A549 (cell line): ENCODE data around the gene IGF2BP3. TPM values are rescaled to one million over a fixed set of nuclear protein-coding genes. Genes with fewer than 3 reads are reported as not detected.

Experiments
- ATAC-seq, 2 experiments: fragments of 200-7000 bp in 1 of 2; fragments of >200 bp in 1 of 2; cut with Nextera tagmentation in 1 of 2; cut with Tn5 transposase in 1 of 2; 3 replicates each; pipeline versions ENCODE4 v1.8.0 to v1.9.1; 2018 to 2020; ENCODE audit warnings: mild to moderate bottlenecking in 1 of 2, moderate library complexity in 1 of 2
- CTCF ChIA-PET: fragments of 300-600 bp; sonication (Branson Sonifier 250); formaldehyde crosslinking; extraction: SDS; loops from one replicate; lab custom pipeline; 2021; ENCODE audit warnings: antibody characterized with exemption, inconsistent platforms; lab: Yijun Ruan, JAX
- POLR2A ChIA-PET: fragments of 350-600 bp; formaldehyde crosslinking; extraction: SDS; loops from one replicate; lab custom pipeline; 2021; ENCODE audit warnings: antibody characterized with exemption, inconsistent platforms; lab: Yijun Ruan, JAX
- DNase-seq, 2 experiments: peaks; one replicate each; pipeline versions ENCODE4 v3.0.0 to v3.0.0-alpha.2; 2011 to 2016; ENCODE audit warnings: low read depth in 1 of 2, low spot score in 1 of 2
- FAIRE-seq: peaks from 2 replicates; lab custom pipeline; 2011; peaks lifted over from hg19 to GRCh38; lab: Jason Lieb, UNC
- H3K27ac ChIP-seq, 2 experiments: fragments of >200 bp; sonication (Bioruptor Twin); formaldehyde crosslinking; 3 replicates each; pipeline ENCODE4 v1.5.1; 2016 to 2017
- H3K4me1 ChIP-seq: fragments of >200 bp; sonication (Bioruptor Twin); formaldehyde crosslinking; 3 replicates; pipeline ENCODE4 v1.6.1; 2016
- H3K4me2 ChIP-seq: fragments of >200 bp; sonication (Bioruptor Twin); formaldehyde crosslinking; 3 replicates; pipeline ENCODE4 v1.6.1; 2016
- H3K4me3 ChIP-seq: fragments of >200 bp; sonication (Bioruptor Twin); formaldehyde crosslinking; 3 replicates; pipeline ENCODE4 v1.5.1; 2016
- H3K9me3 ChIP-seq: fragments of >200 bp; sonication (Bioruptor Twin); formaldehyde crosslinking; 3 replicates; pipeline ENCODE4 v1.6.1; 2016
- ATOH8 ChIP-seq: fragments of 250-450 bp; sonication (Bioruptor Pico); IDR thresholded peaks from 2 replicates; pipeline ENCODE4 v1.5.0; 2020; ENCODE audit warnings: low read depth, mild to moderate bottlenecking, moderate library complexity
- CBX8 ChIP-seq: fragments of 200-600 bp; sonication (generic); IDR thresholded peaks from 2 replicates; pipeline ENCODE4 v1.6.1; 2016
- CTCF ChIP-seq: fragments of >200 bp; sonication (Bioruptor Twin); formaldehyde crosslinking; IDR thresholded peaks from 3 replicates; pipeline ENCODE4 v1.5.1; 2016
- EP300 ChIP-seq, 2 experiments: fragments of >200 bp; sonication (Bioruptor Twin); formaldehyde crosslinking; IDR thresholded peaks; 2 replicates in 1 of 2; 3 replicates in 1 of 2; pipeline ENCODE4 v1.6.1; 2016 to 2017
- HEYL ChIP-seq: fragments of 250-450 bp; sonication (Bioruptor Pico); IDR thresholded peaks from 2 replicates; pipeline ENCODE4 v1.8.0; 2021; ENCODE audit warnings: mild to moderate bottlenecking, moderate library complexity
- HMGXB4 ChIP-seq: fragments of 250-450 bp; sonication (Bioruptor Pico); IDR thresholded peaks from 2 replicates; pipeline ENCODE4 v1.5.0; 2021; ENCODE audit warnings: mild to moderate bottlenecking, moderate library complexity, borderline replicate concordance
- HOXA7 ChIP-seq: fragments of 250-450 bp; sonication (Bioruptor Pico); IDR thresholded peaks from 2 replicates; pipeline ENCODE4 v1.5.0; 2020; ENCODE audit warnings: mild to moderate bottlenecking, moderate library complexity
- HOXB13 ChIP-seq: fragments of 250-450 bp; sonication (Bioruptor Pico); IDR thresholded peaks from 2 replicates; pipeline ENCODE4 v1.5.0; 2020; ENCODE audit warnings: low read depth, mild to moderate bottlenecking, moderate library complexity
- JUNB ChIP-seq: fragments of >200 bp; sonication (Bioruptor Twin); formaldehyde crosslinking; IDR thresholded peaks from 2 replicates; pipeline ENCODE4 v1.6.1; 2016
- MAFK ChIP-seq: fragments of 450-650 bp; IDR thresholded peaks from 2 replicates; pipeline ENCODE4 v1.6.1; 2014; ENCODE audit not compliant: partially characterized antibody
- MAZ ChIP-seq: fragments of 150-350 bp; IDR thresholded peaks from 2 replicates; pipeline ENCODE4 v1.6.1; 2014; ENCODE audit warnings: antibody characterized with exemption, low read depth, low read length, borderline replicate concordance
- PHF8 ChIP-seq: fragments of 200-600 bp; sonication (generic); IDR thresholded peaks from 2 replicates; pipeline ENCODE4 v1.6.1; 2016; ENCODE audit warnings: low read depth, mild to moderate bottlenecking, antibody characterized with exemption, moderate library complexity, borderline replicate concordance
- RAD21 ChIP-seq, 2 experiments: fragments of >200 bp in 1 of 2; sonication (Bioruptor Twin) in 1 of 2; formaldehyde crosslinking in 1 of 2; IDR thresholded peaks in 1 of 2; conservative IDR thresholded peaks in 1 of 2; 2 replicates in 1 of 2; 3 replicates in 1 of 2; pipeline ENCODE4 v1.6.1; 2012 to 2018; ENCODE audit warnings: inconsistent platforms in 1 of 2
- RARB ChIP-seq: fragments of 250-450 bp; sonication (Bioruptor Pico); IDR thresholded peaks from 2 replicates; pipeline ENCODE4 v1.8.0; 2021; ENCODE audit warnings: mild to moderate bottlenecking, moderate library complexity
- SMC3 ChIP-seq: fragments of >200 bp; sonication (Bioruptor Twin); formaldehyde crosslinking; IDR thresholded peaks from 3 replicates; pipeline ENCODE4 v1.6.1; 2018; ENCODE audit warnings: inconsistent platforms
- ZFP36 ChIP-seq: fragments of 450-650 bp; IDR thresholded peaks from 2 replicates; pipeline ENCODE4 v1.6.1; 2014; ENCODE audit warnings: borderline replicate concordance; ENCODE audit not compliant: partially characterized antibody
- WGBS: methylation state at CpG from one replicate; pipeline ENCODE4 v1.1.6; 2017; ENCODE audit errors: missing lambda C conversion rate; 5-methylcytosine and 5-hydroxymethylcytosine counted together
- polyA plus RNA-seq, 4 experiments: library from polyadenylated mRNA; depleted of rRNA in 3 of 4; stranded (reverse); fragments of >200 nt; fragmentation: RNase III in 1 of 4; extraction: RNeasy Plus Mini Kit Qiagen cat#74134 plus additional on column Dnase treatment in 1 of 4; gene quantifications; 2 replicates in 3 of 4; 3 replicates in 1 of 4; pipeline ENCODE4 v1.2.3, GENCODE V29; 2011 to 2017
- TF ChIP-seq, protein P1 (sequence below): fragments of 200-600 bp; sonication (generic); IDR thresholded peaks from 2 replicates; pipeline ENCODE4 v1.6.1; 2016; ENCODE audit warnings: antibody characterized with exemption, mild to moderate bottlenecking, moderate library complexity
- TF ChIP-seq, protein P2 (sequence below): fragments of 450-650 bp; IDR thresholded peaks from 2 replicates; pipeline ENCODE4 v1.6.1; 2014; ENCODE audit warnings: antibody characterized with exemption
- TF ChIP-seq, protein P3 (sequence below): IDR thresholded peaks from 2 replicates; pipeline ENCODE4 v1.6.1; 2012

Gene IGF2BP3
- polyA plus RNA-seq, 2 of the 4 experiments (the other 2 are of a cell fraction) = 26.7 to 62.0 TPM

DNA sequence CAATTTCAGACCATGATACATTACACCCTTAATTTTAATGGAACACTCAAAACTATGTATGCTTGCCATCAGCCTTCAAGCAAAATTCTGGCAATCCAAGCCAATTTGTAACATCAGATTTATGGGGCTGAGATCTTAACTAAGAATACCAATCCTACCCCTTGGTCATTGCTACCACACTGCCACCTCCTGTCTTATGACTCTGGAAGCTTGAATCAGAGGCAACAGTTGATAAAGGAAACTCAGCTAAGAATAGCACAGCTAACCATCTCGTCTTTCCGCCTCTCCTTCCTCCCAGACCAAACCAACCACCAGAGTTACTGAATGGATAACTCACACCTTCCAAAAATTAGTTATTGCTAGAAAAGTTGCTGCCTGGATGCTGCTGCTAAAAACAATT lies 7.4 kb downstream of the IGF2BP3 start:
- H3K4me1 ChIP-seq = peaks cover 46% of the 10 kb centered on the region
- peak overlapping the region; percentile 89; the same call in 2 of the 3 replicates for H3K4me2 ChIP-seq
- ATAC-seq = no peak
- WGBS = 73% methylated on average over 2 of the region's 2 CpGs
- TF ChIP-seq RAD21 (conservative IDR thresholded peaks at IDR 0.05 in 1 of 2, IDR thresholded peaks at IDR 0.05 in 1 of 2) (peak; percentile 47 to 55; a peak in 4 of 5 replicates), JUNB (no peak), CTCF (peak; percentile 39), SMC3 (peak; percentile 47)
- no peak overlapping the region for H3K4me3 ChIP-seq
- 0 out of 6 replicates have a peak overlapping the region, but pooled peaks of 1 of the 2 experiments have one; percentile 2 for H3K27ac ChIP-seq
- CTCF ChIA-PET = interaction anchor here (0.8 to 4.0 kb wide), 8 partner anchors 9 to 201 kb away, joined by 3 to 17 read pairs (median 5); no protein-coding TSS in a partner anchor
- FAIRE-seq = no peak
- peak in 1 of 2 experiments; percentile 45 for DNase-seq
- POLR2A ChIA-PET = interaction anchor here (0.6 to 0.9 kb wide), 2 partner anchors 10 to 115 kb away, joined by 4 read pairs; no protein-coding TSS in a partner anchor
- no peaks in the 10 kb centered on the region for H3K9me3 ChIP-seq

- FAIRE-seq = no peak
- no peak overlapping the region for H3K27ac ChIP-seq
- H3K4me3 ChIP-seq = no peak overlapping the region
- no peak for ATAC-seq
- H3K4me1 ChIP-seq = peaks cover 5% of the 10 kb centered on the region
- CTCF ChIA-PET = interaction anchor here (0.9 to 3.4 kb wide), 5 partner anchors 28 to 182 kb away, joined by 3 to 21 read pairs (median 4); no protein-coding TSS in a partner anchor
- 94% methylated on average over 3 of the region's 3 CpGs for WGBS
- no peak for DNase-seq
- TF ChIP-seq MAFK (no peak), CTCF (no peak), EP300 (IDR thresholded peaks at IDR 0.05) (no peak), ZFP36 (no peak), HMGXB4 (CRISPR knock-in tag) (no peak), HOXA7 (no peak), HOXB13 (no peak), CBX8 (no peak), RARB (no peak), HEYL (CRISPR knock-in tag) (no peak), MAZ (no peak), PHF8 (no peak), ATOH8 (CRISPR knock-in tag) (no peak)
- TF ChIP-seq, protein P1, sequence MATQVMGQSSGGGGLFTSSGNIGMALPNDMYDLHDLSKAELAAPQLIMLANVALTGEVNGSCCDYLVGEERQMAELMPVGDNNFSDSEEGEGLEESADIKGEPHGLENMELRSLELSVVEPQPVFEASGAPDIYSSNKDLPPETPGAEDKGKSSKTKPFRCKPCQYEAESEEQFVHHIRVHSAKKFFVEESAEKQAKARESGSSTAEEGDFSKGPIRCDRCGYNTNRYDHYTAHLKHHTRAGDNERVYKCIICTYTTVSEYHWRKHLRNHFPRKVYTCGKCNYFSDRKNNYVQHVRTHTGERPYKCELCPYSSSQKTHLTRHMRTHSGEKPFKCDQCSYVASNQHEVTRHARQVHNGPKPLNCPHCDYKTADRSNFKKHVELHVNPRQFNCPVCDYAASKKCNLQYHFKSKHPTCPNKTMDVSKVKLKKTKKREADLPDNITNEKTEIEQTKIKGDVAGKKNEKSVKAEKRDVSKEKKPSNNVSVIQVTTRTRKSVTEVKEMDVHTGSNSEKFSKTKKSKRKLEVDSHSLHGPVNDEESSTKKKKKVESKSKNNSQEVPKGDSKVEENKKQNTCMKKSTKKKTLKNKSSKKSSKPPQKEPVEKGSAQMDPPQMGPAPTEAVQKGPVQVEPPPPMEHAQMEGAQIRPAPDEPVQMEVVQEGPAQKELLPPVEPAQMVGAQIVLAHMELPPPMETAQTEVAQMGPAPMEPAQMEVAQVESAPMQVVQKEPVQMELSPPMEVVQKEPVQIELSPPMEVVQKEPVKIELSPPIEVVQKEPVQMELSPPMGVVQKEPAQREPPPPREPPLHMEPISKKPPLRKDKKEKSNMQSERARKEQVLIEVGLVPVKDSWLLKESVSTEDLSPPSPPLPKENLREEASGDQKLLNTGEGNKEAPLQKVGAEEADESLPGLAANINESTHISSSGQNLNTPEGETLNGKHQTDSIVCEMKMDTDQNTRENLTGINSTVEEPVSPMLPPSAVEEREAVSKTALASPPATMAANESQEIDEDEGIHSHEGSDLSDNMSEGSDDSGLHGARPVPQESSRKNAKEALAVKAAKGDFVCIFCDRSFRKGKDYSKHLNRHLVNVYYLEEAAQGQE = no peak
- TF ChIP-seq, protein P2, sequence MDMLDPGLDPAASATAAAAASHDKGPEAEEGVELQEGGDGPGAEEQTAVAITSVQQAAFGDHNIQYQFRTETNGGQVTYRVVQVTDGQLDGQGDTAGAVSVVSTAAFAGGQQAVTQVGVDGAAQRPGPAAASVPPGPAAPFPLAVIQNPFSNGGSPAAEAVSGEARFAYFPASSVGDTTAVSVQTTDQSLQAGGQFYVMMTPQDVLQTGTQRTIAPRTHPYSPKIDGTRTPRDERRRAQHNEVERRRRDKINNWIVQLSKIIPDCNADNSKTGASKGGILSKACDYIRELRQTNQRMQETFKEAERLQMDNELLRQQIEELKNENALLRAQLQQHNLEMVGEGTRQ = no peak
- TF ChIP-seq, protein P3, sequence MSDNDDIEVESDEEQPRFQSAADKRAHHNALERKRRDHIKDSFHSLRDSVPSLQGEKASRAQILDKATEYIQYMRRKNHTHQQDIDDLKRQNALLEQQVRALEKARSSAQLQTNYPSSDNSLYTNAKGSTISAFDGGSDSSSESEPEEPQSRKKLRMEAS = no peak
- H3K4me2 ChIP-seq = no peak overlapping the region
- POLR2A ChIA-PET = interaction anchor here (0.8 kb wide), 1 partner anchor 100 kb away, joined by 3 read pairs; no protein-coding TSS in a partner anchor
- no peaks in the 10 kb centered on the region for H3K9me3 ChIP-seq
Observed at GRCh38 chr7:23458044-23458443, 12.2 kb downstream of the IGF2BP3 start.
